Kidney epithelial cell (primary cell): ENCODE results near the gene SLC1A4. TPM values are rescaled to one million over a fixed set of nuclear protein-coding genes. Genes with fewer than 3 reads are reported as not detected.
"Not testable (repeated sequence)": the region's sequence is repeated elsewhere in the genome, so short reads cannot be mapped to it uniquely, and the experiment has no call there.

Experiments used
- DNase-seq: peaks from one replicate; pipeline ENCODE4 v3.0.0-alpha.2; 2010; ENCODE audit warnings: low read depth
- H3K27me3 ChIP-seq: 2 replicates; pipeline ENCODE4 v1.6.0; 2011; ENCODE audit warnings: low read length; ENCODE audit not compliant: control insufficient read depth, insufficient read depth
- H3K36me3 ChIP-seq: 2 replicates; pipeline ENCODE4 v1.5.1; 2011; ENCODE audit warnings: low read length; ENCODE audit not compliant: control insufficient read depth, insufficient read depth
- H3K4me3 ChIP-seq: 2 replicates; pipeline ENCODE4 v1.5.1; 2011; ENCODE audit warnings: low read depth, mild to moderate bottlenecking, control low read depth, low read length
- total RNA-seq: library from RNA; depleted of rRNA; stranded (reverse); fragments of >200 nt; gene quantifications from 2 replicates; pipeline ENCODE4 v1.2.3, GENCODE V29; 2015
- TF ChIP-seq, protein P1 (sequence below): IDR thresholded peaks from 2 replicates; pipeline ENCODE4 v1.5.1; 2011; ENCODE audit warnings: mild to moderate bottlenecking, moderate library complexity, low read length, control low read depth, inconsistent platforms; ENCODE audit not compliant: insufficient read depth, poor library complexity, severe bottlenecking

SLC1A4 gene
- total RNA-seq, 1 donor from 2014 or later: 45.0 TPM

DNA sequence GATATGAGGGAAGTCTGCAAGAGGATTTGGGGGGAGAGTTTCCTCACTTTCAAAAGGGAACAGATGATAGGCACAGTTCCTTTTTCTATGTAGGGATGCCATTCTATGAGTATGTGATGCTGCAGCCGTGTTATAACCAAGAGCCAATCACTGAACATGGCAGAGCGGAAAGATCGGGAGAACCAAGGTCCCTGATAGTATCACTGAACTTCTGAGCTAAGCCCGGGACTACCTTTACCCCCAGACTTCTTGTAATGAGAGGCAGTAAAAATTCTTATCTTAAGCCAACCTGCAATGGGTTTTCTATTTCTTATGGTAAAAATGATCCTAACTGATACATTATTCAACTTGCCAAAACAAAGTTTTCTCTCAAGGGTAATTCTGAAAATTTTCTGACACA, 21.6 kb upstream of the SLC1A4 start:
- Histone ChIP-seq H3K27me3 (no peaks in the 10 kb centered on the region), H3K4me3 (no peak overlapping the region), H3K36me3 (no peaks in the 10 kb centered on the region)
- no peak for DNase-seq
- TF ChIP-seq, protein P1, sequence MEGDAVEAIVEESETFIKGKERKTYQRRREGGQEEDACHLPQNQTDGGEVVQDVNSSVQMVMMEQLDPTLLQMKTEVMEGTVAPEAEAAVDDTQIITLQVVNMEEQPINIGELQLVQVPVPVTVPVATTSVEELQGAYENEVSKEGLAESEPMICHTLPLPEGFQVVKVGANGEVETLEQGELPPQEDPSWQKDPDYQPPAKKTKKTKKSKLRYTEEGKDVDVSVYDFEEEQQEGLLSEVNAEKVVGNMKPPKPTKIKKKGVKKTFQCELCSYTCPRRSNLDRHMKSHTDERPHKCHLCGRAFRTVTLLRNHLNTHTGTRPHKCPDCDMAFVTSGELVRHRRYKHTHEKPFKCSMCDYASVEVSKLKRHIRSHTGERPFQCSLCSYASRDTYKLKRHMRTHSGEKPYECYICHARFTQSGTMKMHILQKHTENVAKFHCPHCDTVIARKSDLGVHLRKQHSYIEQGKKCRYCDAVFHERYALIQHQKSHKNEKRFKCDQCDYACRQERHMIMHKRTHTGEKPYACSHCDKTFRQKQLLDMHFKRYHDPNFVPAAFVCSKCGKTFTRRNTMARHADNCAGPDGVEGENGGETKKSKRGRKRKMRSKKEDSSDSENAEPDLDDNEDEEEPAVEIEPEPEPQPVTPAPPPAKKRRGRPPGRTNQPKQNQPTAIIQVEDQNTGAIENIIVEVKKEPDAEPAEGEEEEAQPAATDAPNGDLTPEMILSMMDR: no peak

DNA sequence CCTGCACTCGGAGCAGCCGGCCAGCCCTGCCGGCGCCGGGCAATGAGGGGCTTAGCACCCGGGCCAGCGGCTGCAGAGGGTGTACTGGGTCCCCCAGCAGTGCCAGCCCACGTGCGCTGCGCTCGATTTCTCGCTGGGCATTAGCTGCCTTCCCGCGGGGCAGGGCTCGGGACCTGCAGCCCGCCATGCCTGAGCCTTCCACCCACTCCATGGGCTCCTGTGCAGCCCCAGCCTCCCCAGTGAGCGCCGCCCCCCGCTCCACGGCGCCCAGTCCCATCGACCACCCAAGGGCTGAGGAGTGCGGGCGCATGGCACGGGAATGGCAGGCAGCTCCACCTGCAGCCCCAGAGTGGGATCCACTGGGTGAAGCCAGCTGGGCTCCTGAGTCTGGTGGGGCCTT, 20.1 kb upstream of the SLC1A4 start:
- not testable (repeated sequence) for DNase-seq, H3K27me3 ChIP-seq, H3K4me3 ChIP-seq, H3K36me3 ChIP-seq

DNA sequence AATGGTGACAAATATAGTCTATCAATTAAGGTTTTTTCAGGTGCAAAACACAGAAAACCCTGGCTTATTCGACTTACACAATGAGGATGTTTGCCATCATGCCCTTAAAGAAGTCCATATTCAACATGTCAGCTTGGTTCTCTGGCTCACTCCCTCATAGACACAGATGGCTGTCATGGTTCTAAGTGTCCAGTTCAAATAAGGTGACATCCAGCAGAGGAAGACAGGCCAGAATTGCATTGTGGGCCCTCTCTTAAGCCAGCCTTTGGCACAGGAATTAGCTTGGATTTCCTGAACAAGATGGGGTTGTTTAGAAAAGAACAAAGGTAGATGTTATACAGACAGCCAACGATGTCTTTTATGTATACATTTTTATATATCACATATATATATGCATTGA, 18.7 kb upstream of the SLC1A4 start:
- Histone ChIP-seq H3K4me3 (no peak overlapping the region), H3K36me3 (no peaks in the 10 kb centered on the region), H3K27me3 (no peaks in the 10 kb centered on the region)
- DNase-seq: no peak
- TF ChIP-seq, protein P1: no peak

DNA sequence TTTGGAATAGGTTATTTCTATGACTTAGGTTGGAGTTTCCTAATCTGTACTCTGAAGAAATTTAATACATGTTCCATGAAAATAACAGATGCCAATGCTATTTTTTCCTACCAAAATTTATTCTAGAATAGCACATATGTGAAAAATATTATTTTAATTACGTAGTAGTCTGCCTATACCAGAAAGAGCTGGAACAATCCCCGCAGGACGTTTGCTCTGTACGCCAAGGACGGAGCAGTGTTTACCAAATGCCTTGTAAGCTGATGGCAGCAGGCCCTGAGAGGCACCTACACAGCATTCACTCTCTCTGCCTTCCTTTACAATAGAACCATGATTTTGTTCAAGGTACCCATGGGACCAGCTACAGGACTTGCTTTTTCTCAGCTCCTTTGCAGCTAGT, 16.8 kb upstream of the SLC1A4 start:
- DNase-seq: no peak
- TF ChIP-seq, protein P1: no peak
- H3K36me3 ChIP-seq: no peaks in the 10 kb centered on the region
- no peak overlapping the region for H3K4me3 ChIP-seq
- H3K27me3 ChIP-seq: no peaks in the 10 kb centered on the region

DNA sequence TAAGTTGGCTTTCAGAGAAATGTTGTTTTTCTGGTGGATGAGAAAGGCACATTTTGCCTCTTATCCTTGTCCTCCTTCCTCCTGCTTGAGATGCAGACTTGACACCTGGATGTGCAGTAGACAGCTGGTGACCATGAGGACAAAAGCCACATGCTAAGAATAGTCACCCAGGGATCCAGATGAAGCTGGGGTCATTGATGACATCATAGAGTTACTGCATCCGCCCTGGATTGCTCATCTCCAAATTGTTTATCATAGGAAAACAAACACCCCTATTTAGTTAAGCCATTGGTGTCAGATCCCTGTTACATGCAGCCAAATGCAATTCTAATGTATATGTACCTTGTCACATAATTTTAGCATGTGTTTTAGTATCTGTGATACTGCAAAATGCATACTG, 16.3 kb upstream of the SLC1A4 start:
- TF ChIP-seq, protein P1: no peak
- no peak for DNase-seq

DNA sequence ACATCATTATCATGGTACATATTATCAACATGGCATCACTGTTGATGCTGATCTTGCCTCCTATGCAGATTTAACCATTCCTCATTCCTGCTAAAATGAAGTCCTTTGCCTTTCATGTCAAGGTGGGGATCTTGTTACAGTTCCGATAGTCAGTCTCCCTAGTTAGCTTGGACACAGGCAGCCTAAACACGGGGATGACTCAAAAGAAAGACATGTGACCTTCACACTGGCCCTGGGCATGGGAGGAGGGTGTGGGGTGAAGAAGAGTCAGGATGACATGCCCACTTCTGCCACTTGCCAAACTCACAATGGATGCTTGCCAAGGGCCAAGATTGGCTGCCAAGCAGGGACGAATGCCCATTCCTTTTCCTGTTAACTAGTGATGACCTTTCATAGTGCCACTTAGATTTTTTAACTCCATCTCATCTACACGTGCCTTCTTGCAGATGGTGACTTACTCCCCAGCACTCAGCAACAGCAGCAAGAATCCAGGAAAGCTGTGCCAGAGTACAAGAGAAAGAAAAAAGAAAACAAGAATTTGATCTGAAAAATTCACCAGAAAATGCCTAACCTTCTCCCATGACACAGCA, 13.9 kb upstream of the SLC1A4 start:
- peak; percentile 75 for DNase-seq
- TF ChIP-seq, protein P1: no peak
- Histone ChIP-seq H3K4me3 (no peak overlapping the region), H3K36me3 (no peaks in the 10 kb centered on the region), H3K27me3 (no peaks in the 10 kb centered on the region)

More for the DNA sequence above, 16.3 kb upstream of the SLC1A4 start:
- Histone ChIP-seq H3K36me3 (no peaks in the 10 kb centered on the region), H3K27me3 (no peaks in the 10 kb centered on the region), H3K4me3 (no peak overlapping the region)
